NOMO-1 treated with dmso at 0.1 percent for 144 hours (cell line): ENCODE data around the gene MIF4GD.
"Not testable (repeated sequence)": the region's sequence is repeated elsewhere in the genome, so short reads cannot be mapped to it uniquely, and the experiment has no call there.

ENCODE experiments used
- DNase-seq: peaks from one replicate; lab custom pipeline; 2025; ENCODE audit not compliant: unreplicated experiment; lab: John Stamatoyannopoulos, UW

The MIF4GD gene, protein sequence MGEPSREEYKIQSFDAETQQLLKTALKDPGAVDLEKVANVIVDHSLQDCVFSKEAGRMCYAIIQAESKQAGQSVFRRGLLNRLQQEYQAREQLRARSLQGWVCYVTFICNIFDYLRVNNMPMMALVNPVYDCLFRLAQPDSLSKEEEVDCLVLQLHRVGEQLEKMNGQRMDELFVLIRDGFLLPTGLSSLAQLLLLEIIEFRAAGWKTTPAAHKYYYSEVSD

DNA sequence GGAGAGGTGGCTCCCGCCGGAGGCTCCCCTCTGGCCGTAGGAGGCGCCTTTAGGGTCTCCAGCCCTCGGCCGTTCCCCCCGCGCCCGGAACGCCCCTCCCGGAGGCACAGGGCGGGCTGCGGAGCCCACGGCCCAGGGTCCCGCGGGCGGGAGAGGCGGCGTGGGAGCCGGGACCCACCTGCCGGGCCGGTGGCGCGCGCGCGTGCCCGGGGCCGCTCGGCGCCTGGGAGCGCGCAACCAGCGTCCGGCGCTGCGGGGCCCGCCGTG is at the start of gene MIF4GD:
MIF4GD (minus strand) TSS at position 266 of the 267 bp plus-strand sequence. CDS start 1,036 bp downstream, outside the sequence.
- DNase-seq, result no peak

DNA sequence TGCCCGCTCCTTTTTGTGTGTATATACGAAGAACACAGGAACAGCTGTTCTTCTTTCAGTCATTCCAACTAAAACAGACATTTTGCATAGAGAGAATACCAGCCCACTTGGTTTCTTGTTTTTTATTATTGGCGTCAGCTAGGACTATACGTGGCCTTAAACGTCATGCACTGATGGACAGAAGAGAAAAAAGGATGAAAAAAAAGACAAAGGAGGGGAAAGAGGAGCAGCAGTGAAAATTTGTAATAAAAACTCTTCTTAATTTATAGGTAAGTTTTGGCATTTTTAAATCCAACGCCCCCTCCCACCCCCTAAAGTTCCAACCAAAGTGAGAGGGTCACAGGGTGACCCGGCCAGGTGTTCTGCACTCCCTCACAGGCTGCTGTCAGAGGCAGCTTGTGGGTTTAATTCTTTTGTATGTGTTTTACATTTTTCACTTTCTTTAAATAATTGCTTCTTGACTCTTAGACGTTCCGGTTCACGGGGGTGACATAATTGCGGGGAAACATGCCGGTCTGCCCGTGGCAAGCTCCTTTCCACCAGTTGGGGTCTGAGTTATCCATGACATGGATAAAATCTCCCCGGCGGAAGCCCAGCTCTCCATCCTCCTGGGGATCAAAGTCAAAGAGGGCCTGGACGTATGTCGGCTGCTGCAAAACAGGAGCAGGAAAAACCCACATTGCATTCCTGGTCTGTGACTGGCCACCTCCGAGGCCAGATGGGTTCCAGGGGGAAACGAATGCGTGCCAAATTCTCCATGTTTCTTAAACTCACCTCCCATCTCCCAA is 49.1 kb upstream of the MIF4GD start:
- no peak for DNase-seq

DNA sequence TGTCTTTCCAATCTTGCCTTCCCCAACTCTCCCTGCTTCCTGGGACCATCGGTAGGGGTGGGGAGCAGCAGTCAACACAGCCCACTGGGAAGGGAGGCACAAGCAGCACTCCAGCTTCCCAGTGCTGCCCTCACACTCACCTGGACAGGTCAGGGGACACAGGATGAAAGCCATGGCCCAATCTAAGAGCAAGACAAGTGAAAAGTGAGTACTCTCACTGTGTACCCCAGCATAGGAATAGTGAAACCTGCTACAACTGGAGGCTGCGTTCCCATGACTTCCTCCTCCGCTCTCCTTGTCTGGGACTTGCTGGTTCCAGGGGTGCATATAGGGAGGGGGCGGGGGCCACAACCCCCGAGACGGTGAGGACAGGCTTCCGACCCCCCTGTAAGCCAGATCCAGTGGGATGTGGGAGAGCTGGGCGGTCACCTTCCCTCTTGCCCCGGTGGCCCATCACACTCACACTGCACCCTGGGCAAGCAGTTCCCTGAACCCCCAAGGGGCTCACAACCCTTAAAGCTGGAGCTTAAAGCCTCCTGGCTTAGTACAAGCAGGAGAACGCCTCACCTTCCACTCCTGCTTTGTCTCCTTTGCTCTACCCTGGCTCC is 47.7 kb upstream of the MIF4GD start:
- DNase-seq, result no peak

DNA sequence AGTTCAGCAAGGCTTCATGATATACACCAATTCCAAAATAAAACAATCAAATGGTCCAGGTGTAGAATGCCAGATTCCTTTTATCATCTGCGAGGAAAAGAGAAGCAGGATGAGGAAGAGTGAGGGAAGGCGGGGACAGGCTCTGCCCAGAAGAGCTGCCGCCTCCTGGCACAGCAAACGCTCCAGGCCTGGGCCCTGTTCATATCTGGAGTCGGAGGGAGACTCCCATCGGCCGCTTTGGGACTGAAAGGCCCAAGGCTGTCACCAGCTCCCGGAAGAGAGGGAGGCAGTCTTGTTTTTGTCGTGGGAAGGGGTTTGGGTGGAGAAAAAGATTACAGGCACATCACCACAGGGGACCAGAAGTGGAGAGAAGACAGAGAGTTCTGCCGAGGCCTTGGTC is 47.2 kb upstream of the MIF4GD start:
- DNase-seq, result no peak

DNA sequence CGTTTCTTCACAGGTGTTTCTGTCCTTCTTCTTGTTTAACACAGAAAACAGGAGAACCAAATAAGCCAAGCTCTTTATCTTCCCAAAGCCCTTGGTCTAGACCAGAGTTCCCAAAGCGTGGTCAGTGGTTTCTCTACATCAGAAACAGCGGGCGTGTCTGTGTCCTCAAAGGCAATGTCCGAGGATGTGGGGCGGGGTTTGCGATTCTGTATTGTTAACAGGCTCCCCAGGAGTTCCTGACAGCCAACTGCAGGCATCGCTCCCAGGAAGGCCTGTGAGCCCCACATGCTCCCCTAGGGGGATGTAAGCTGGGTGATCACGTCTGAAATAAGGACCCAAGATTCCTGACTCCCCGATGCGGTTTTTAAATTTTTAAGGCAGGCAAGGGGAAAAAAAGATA is 46.6 kb upstream of the MIF4GD start:
- no peak for DNase-seq

DNA sequence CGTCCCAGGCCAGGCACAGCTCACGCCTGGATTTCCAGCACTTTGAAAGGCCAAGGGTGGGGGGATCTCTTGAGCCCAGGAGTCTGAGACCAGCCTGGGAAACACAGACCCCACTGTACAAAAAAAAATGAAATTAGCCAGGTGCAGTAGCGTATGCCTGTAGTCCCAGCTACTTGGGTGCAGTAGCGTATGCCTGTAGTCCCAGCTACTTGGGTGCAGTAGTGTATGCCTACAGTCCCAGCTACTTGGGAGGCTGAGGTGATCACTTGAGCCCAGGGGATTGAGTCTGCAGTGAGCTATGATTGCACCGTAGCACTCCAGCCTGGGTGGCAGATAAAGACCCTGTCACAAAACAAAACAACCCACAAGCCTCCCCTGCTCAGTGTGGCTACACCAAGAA is 45.2 kb upstream of the MIF4GD start:
- DNase-seq, result no peak

DNA sequence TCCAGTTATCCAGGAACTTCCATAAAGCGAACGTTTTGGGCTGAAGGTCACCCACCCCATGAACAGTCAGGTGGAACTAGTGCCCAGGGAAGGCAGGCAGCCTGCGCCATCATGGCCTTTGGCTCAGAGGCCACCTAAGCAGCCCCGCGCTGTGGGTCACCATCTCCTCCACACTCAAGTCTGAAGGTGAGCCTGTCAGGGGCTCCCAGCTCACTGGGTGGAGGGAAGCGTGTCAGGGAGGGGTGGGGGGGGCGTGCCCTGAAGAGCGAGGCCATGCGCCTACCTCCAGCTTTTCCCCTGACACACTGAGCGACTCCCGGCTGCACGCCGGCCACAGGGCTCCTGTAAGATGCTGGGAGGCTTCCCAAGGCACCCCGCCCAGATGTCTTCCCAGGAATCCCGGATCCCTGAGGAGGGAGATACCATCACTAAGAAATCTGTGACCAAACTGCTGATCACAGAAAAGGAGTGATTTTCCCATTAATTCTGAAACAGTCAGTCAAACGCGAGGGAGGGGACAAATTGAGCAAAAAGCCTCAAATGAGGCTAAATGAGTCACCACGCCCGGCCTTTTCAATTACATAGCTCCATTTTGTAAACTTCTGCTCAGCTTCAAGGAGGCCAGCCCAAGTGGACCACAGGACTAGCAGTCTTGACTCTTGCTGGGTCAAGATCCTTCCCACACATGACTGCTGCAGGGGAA is 44.7 kb upstream of the MIF4GD start:
- DNase-seq, result peak; percentile 39

DNA sequence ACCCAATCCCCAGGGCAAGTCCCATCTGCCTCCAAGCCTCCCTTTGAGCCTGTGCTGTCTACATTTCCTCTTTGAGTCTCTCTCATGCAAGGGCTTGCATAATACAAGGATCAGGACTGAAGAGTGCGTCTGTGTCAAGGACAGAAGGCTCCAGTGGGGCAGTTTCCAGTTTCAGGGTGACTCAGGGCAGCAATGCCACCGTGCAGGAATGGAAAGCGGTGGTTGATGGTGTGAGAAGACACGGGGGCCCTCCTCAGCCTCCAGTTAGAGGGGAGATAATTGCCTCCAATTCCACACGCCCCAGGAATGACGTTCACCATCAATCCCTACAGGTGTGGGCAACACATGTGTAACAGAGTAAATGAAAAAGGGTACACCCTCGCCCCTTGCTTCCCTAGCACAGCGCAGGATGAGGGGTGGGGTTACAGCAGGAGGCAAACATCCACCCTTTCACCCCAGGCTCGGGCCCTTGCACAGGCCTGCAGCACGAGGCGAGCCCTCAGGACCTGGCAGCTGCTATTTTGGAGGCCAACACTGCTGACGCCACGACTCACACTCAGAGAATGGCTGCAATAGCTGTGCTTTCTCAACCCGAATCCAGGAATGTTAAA is 43.0 kb upstream of the MIF4GD start:
- peak; percentile 79 for DNase-seq

DNA sequence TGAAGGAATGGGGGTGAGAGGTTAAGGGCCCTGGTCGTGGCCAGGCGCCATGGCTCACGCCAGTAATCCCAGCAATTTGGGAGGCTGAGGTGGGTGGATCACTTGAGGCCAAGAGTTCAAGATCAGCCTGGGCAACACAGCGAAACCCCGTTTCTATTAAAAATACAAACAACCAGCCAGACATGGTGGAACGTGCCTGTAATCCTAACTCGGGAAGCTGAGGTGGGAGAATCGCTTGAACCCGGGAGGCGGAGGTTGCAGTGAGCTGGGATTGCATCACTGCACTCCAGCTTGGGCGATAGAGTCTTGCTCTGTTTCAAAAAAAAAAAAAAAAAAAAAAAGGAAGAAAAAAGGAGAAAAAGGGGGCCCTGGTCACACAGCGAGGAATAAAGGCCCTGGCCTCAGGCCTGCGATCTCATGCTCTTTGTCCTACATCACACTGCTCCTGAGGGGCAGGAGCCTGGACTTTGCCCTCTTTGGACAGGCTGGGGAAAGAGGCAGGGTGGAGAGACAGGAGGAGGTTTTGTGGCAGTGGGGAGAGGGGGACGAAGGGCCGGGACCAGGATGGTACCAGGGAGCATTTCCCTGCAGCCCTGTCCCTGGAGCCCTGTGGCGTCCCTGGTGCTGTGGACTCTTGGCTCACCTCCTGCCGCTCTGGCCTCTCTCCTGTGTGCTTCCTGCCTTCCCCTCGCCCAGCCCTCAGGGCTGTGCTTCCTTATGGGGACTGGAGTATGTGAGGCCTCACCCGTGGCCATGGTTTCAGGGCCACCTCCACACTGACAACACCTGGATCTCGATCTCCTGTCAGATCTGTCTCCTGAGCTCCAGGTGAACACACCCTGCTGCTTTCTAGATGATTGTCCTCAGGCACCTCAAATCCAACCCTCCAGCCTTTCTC is 38.0 kb upstream of the MIF4GD start:
- peak; percentile 19 for DNase-seq

DNA sequence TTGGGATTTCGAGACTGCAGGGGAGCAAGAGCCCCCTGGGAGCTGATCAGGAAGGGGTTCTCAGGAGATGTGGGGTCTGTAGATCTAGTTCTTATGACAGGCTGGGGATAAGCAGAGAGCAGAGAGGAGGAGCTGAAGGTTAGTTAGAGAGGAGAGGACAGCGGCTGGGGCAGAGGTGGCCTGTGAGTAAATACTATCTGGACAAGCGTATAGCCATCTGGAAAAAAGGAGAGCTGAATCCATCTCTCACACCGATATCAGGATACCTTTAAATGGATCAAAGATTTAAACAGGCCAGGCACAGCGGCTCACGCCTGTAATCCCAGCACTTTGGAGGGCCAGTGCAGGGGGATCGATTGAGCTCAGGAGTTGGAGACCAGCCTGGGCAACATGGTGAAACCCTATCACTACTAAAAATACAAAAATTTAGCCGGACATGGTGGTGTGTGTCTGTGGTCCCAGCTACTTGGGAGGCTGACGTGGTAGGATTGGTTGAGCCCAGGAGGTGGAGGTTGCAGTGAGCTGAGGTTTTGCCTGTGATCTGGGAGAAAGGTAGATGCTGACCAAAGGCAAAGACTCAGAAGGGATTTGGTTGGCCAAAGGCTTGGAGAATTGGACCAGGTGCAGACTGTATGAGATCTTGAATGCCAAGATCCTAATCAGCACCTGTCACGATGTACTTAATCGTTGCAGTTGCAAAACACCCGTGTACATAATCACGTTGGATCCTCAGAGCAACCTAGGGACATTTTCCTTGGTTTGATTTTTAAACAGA is 37.1 kb upstream of the MIF4GD start:
- no peak for DNase-seq

DNA sequence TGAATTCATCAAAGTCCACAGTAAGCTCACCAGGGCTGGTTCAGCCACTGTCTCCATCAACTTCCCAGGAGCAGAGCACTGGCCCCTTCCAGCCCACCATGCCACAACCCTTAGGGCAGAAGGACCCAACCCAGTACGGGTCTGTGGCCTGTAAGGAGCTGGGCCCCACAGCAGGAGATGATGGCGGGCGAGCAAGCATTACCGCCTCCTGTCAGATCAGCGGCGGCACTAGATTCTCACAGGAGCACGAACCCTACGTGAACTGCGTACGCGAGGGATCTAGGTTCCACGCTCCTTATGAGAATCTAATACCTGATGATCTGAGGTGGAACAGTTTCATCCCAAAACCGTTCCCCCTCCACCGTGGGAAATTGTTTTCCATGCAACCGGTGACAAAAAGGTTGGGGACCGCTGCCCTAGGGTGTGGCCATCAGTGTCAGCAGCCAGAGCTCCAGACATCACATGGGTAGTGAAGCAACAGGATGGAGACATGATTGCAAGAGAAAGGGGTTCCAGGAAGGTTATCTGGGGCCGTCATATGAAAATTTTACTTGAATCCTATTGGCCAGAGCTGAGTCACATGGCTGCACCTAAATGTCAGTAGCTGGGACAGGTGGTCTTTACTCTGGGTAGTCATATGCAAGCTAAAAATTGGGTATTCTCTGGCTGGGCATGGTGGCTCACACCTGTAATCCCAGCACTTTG is 30.6 kb upstream of the MIF4GD start:
- DNase-seq, result no peak

DNA sequence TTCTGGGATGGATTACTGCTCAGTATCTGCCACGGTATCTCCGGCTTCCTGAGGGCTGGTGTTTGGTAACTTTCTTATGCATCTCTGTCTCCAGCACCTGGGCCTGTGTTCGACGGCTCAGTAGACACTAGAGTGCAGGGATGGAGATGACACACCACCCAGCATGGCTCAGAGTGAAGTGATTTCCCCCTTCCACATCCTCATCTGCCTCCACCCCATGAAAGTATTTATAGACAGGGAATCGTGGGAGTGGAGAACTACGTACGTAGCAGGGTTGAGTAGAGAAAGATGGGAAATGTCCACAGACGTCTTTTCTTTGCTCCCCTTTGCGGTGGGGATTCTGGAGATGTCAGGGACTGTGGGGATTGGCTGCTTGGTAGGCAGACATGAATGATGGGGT is 30.0 kb upstream of the MIF4GD start:
- DNase-seq, result no peak

DNA sequence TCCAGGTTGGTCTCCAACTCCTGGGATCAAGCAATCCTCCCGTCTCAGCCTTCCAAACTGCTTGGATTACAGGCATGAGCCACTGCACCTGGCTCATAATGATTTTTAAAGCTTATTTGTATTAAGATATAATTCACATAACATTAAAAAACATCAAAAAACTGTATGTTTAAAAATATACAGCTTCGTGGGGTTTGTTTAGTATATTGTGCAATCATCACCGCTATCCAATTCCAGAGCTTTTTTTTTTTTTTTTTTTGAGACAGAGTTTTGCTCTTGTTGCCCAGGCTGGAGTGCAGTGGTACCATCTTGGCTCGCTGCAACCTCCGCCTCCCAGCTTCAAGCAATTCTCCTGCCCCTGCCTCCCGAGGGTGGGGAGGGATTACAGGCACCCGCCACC is 29.2 kb upstream of the MIF4GD start:
- DNase-seq, result no peak

DNA sequence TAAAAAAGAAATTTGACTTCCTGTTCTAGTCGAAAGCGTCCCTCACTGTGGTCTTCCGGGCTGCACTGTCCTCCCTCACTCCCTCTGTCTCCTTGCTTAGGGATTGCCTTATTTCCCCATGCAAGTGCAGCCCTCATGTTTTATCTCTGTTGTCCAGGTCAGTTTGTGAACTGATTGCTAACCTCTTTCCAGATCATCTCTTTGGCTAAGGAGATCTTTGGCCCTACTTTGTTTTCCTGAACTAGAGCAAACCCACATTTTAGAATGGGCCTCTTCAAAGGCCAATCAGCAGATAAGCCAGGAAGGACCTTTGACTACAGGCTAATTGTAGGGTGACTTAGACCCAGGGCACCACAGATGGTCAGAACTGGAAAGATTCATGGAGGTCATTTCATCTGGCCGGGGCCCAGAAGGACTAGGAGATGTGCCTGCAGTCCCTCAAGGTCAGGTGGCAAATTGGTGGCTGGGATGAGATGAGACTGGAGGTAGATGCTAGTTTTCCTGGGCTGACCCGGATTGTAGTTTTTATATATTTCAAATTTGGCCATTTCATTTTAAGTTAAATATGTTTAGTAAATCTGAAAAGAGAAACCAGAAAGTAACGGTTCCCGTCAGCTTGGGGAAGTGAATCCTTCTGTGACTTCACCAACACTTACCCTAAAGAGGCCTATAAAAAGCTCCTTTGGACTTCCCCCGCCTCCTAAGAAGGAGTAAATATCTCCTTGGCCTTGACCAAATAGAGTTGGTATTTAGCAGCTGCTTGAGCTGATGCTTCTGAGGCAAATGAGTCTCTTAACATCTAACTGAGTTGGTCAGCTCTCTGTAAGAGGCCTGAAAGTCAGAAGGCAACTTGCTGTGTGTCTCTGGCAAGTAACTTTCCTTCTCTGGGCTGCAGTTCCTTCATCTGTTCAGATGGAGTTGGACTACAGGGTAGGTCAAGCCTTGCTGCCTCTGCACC is 24.4 kb upstream of the MIF4GD start:
- DNase-seq, result peak; percentile 56

DNA sequence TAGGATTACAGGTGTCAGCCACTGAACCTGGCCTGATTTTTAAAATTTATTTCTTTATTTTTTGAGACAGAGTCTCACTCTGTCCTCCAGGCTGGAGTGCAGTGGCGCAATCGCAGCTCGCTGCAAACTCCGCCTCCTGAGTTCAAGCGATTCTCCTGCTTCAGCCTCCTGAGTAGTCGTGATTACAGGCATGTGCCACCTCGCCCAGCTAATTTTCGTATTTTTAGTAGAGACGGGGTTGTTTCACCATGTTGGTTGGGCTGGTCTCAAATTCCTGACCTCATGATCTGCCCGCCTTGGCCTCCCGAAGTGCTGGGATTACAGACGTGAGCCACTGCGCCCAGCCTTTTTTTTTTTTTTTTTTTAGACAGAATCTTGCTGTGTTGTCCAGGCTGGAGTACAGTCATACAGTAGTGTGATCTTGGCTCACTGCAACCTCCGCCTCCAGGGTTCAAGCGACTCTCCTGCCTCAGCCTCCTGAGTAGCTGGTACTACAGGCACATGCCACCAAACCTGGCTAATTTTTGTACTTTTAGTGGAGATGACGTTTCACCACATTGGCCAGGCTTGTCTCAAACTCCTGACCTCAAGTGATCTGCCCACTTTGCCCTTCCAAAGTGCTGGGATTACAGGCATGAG is 21.9 kb upstream of the MIF4GD start:
- not testable (repeated sequence) for DNase-seq

DNA sequence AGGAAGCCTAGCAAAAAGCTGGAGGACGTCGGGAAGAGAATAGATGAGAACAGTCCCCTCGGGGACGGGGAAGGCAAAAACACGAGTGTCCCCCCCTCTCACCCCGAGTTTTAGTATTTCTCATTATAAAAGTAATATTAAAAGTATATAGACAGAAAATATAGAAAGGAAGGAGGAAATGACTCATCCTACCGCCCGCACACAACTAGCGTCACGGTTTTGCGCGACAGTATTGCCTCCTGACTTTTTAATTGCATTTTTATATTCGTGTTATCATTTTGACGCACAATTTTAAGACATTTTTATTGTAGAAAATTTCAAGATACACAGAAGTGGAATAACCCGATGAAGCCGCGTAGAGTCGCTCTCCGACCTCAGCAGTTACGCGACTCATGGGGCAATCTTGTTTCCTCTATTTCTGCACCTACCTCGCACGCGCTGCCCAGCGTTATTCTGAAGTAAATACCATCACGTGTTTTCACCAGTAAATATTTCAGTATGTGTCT is 18.9 kb upstream of the MIF4GD start:
- DNase-seq, result peak; percentile 82

DNA sequence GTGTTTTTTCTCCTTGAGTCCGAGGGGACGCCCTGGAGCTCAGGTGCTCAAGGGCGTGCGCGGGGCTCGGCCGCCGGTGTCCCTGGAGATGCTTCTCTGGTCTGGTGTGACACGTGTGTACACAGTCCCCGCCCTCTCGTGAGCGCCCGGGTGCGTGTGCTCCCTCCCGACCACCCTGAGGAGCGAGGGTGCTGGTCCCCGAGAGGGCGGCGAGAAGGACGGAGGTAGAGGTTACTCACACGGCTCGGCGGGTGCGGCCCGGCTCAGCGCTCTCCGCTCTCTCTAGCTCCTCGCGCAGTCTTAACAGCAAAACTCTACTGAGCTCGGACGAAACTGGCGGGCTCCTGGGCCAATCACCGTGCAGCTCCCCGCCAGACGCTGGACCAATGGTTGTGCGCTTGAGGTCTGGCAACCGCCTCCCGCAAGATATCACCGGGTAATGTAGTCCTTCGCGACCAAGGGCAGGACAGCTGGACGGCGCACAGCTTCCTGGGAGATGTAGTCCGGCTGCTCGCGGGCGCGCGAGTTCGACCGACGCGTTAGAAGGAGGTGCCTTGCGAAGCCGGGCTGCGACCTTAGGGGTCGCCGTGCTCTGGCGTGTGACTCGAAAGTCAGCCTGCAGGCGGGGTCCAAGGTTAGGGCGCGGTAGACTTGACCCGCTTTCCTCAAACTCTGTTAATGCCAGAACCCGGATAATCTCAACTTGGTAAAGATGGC is 18.2 kb upstream of the MIF4GD start, which contains the start of gene SLC25A19:
SLC25A19 (minus strand) TSS at position 319 of the 717 bp plus-strand sequence. CDS start 2,669 bp downstream, outside the sequence.
- peak; percentile 99 for DNase-seq
